Measurements from ENCODE around the gene ERMARD.
A peak's percentile ranks its signal among the peaks of the same experiment; 100 is the strongest.

The ERMARD gene

DNA sequence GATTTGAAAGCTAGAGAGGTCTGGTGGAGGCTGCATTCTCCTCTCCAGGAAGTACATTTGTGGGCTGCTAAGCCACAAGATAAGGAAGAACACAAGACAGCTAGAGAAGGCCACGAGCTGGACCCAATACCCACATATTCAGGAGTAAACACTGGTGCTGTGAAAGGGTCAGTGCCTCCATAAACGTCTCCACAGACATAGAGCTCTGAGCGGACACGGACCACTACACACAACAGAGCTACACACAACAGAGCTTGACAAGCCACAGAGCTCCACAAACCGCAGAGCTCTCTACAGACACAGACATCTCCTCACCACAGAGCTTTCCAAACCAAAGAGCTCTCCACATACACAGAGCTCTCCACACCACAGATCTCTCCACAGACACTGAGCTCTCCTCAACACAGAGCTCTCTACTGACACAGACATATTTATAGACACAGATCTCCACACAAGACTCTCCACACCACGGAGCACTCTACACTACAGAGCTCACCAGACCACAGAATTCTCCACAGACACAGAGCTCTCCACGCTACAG, 51.9 kb downstream of the ERMARD start:
- peak; percentile 19 for DNase-seq

DNA sequence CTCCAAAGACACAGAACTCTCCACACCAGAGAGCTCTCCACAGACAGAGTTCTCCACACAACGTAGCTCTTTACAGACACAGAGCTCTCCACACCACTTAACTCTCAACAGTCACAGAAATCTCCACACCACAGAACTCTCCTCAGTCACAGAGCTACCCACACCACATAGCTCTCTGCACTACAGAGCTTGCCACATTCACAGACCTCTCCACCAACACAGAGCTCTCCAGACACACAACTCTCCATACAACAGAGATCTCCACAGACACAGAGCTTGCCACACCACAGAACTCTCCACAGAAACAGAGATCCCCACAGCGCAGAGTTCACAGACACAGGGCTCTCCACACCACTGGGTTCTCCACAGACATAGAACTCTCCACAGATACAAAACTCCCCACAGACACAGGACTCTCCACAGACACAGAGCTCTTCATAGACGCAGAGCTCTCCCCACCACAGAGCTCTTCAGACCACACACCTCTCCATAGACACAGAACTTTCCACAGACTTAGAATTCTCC, 52.5 kb downstream of the ERMARD start:
- no peak for DNase-seq

GRCh38 chr6:169804427-169804826, 53.0 kb downstream of the ERMARD start:
- no peak for DNase-seq

DNA sequence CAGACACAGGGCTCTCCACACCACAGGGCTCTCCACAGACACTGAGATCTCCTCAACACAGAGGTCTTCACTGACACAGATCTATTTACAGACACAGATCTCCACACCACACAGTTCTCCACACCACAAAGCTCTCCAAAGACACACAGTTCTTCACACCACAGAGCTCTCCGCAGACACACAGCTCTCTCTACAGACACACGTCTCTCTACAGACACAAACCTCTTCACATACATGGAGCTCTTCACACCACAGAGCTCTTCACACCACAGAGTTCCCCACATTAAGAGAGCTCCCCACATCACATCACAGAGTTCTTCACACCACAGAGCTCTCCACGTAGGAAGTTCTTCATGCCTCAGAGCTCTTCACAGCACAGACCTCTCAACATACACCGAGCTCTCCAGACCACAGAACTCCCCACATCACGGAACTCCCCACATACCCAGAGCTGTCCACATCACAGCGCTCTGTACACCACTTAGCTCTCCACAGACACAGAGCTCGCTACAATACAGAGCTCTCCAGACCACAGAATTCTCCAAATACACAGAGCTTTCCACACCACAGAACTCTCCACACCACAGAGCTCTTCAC, 53.9 kb downstream of the ERMARD start:
- DNase-seq, result peak; percentile 15

DNA sequence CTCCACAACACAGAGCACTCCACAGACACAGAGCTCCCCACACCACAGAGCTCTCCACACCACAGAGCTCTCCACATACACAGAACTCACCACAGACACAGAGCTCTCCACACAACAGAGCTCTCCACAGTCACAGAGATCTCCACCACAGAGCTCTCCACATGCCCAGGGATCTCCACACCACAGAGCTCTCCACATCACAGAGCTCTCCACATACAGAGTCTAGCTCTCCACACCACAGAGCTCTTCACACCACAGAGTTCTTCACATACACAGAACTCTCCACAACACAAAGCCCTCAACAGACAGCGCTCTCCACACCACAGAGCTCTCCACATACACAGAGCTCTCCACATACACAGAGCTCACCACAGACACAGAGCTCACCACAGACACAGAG, 55.3 kb downstream of the ERMARD start:
- peak; percentile 9 for DNase-seq

- peak; percentile 19 for DNase-seq
Observed at GRCh38 chr6:169807229-169807628, 55.8 kb downstream of the ERMARD start.

- DNase-seq, result no peak
Observed at GRCh38 chr6:169807699-169808607, 56.5 kb downstream of the ERMARD start.

DNA sequence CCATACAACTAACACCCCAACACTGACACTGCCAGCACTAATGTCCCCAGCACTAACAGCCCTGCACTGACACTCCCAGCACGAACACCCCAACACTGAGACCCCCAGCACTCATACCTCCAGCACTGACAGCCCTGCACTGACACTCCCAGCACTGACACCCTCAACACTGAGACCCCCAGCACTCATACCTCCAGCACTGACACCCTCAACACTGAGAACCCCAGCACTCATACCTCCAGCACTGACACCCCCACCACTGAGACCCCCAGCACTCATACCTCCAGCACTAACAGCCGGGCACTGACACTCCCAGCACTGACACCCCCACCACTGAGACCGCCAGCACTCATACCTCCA, 57.2 kb downstream of the ERMARD start:
- no peak for DNase-seq

DNA sequence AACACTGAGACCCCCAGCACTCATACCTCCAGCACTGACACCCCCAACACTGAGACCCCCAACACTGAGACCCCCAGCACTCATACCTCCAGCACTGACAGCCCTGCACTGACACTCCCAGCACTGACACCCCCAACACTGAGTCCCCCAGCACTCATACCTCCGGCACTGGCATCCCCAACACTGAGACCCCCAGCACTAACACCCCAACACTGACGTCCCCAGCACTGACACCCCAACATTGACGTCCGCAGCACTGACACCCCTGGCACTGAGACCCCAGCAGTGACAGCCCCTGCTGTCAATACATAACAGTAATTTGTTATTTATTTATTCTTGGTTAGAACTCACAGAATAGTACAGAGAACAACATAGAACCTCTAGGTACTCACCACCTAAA, 58.0 kb downstream of the ERMARD start:
- no peak for DNase-seq

GRCh38 chr6:169810066-169810989, 58.9 kb downstream of the ERMARD start:
- no peak for DNase-seq

GRCh38 chr6:169811072-169811471, 59.6 kb downstream of the ERMARD start:
- DNase-seq, result no peak

DNA sequence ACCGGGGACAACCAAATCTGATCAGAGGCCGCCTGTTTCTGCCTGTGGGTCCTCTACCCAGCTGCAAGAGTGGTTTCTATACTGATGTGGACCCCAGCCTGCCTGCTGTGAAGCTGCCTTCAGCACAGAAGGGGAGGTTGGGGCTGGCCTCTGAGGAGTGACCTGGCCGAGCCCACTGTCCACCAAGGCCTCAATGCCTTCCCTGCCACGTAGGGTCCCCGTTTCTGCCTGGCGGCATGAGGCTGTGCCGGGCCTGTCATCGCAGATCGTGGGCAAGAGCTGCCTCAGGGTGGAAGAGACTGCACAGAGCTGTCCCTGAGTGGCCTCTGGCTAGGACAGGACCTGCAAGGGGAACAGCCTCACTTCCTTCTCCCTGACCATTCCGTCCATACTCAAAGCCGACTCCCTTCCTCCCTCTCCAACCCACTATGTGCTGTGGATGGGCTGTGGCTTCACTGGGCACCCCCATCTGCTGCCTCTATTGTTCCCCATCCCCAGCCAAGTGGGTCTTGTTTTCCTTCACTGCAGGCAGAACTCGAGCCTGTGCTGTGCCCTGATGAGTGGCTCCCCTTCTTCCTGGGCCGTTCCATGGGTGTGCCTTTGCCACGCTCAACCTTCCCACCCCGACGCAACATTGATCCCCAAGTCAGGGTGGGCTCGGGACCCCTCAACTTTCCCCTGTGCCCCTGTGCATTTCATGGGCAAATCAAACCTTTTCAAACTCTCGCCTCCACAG, 60.3 kb downstream of the ERMARD start:
- no peak for DNase-seq

DNA sequence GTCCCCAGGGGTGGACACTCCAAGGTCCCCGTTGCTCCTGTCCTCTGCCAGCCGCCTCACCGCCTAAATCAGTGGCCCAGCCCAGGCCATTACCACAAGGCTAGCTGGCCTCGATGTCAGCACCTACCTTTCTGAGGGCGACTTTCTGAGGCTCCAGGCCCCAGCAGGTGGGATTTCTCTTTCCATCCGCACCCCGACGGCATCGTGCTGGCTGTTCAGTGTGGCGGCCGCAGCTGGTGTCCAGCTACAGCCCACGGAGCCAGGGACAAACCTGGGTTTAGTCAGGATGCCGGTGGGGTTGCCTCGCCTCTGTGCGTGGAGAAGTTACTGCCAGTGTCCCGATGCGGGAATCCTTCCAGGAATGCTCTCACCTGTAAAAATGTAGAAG, 60.8 kb downstream of the ERMARD start:
- no peak for DNase-seq

DNA sequence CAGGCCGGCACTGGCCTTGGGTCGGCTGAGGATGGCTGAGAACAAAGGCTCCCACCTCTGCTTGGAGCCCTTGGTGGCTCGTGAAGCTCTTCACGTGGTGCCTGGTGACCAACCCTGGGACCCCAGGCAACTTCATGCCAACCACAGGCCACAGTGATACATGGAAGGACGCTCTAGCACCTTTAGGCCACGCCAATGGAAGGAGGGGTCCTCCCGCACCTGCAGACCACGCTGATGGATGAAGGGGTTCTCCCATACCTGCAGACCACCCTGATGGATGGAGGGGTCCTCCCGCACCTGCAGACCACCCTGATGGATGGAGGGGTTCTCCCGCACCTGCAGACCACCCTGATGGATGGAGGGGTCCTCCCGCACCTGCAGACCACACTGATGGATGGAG, 62.5 kb downstream of the ERMARD start:
- DNase-seq, result no peak

- DNase-seq, result no peak
Observed at GRCh38 chr6:169816054-169816453, 64.6 kb downstream of the ERMARD start.

GRCh38 chr6:169816975-169817374, 65.6 kb downstream of the ERMARD start:
- no peak for DNase-seq

DNA sequence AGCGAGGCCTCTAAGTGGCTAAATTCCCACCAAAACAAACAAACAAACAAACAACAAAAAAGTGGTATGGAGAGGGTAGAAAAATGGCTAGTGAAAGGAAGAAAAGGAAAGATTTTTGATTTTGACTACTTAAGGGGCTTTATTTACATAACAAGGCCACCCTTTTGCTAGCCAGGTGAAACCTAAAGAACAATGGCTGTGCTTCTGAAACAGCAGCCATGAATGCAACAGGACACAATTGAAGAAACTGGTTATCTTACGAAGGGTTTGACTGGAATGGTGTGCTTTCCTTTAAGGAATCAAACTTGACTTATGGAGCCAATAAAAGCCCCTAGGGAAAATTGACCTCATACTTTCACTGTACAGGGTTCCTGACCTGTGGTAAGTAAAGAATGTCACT, 68.9 kb downstream of the ERMARD start:
- no peak for DNase-seq

DNA sequence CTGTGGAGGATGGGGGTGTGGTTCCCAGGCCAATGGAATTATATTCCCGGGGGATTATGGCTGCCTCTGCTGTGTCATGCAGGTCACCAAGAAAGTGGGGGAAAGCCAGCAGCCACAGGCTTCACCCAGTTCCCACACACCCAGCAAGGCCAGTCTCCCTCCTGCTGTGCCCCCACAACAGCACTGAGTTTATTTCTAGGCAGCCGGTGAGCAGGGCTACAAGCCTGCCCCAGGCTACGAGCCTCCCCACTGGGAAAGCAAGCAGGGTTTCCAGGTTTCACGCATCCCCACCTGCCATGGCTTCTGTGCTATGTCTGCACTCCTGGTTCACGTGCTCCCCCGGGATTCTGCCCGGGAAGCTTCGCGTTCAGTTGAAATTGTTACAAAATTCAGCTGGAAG, 72.6 kb downstream of the ERMARD start:
- no peak for DNase-seq

GRCh38 chr6:169824848-169825557, 73.6 kb downstream of the ERMARD start:
- DNase-seq, result no peak

- no peak for DNase-seq
Observed at GRCh38 chr6:169825558-169826225, 74.3 kb downstream of the ERMARD start.

DNA sequence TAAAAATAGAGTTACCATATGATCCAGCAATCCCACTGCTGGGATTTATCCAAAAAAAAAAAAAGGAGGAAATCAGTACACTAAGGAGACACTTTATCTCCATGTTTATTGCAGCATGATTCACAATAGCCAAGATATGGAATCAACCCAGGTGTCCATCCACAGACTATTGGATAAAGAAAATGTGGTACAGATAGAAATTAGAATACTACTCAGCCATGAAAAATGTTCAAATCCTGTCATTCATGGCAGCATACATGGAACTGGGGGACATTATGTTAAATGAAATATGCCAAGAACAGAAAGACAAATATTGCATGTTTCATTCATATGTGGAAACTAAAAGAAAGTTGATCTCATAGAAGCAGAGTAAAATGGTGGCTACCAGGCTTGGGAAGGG, 75.3 kb downstream of the ERMARD start:
- DNase-seq, result no peak
